ENCODE measurements around the gene RBM33. TPM values are rescaled to one million over a fixed set of nuclear protein-coding genes. Genes with fewer than 3 reads are reported as not detected.
"Not testable (repeated sequence)": the region's sequence is repeated elsewhere in the genome, so short reads cannot be mapped to it uniquely, and the experiment has no call there.

The RBM33 gene
- total and polyA plus RNA-seq, 2 of the 13 experiments (the other 11 are each of a cell fraction or from before 2014, with no cell fraction given) = 12.4 to 28.9 TPM

GRCh38 chr7:155685791-155686160, 41.3 kb downstream of the RBM33 start (continued):
- TF ChIP-seq POGK (CRISPR knock-in tag; conservative IDR thresholded peaks at IDR 0.05) (no peak), IRF9 (CRISPR knock-in tag; IDR thresholded peaks at IDR 0.05; ENCODE audit: borderline replicate concordance) (no peak), PLSCR1 (CRISPR knock-in tag; IDR thresholded peaks at IDR 0.05; ENCODE audit: borderline replicate concordance) (no peak), ZNF335 (CRISPR knock-in tag; IDR thresholded peaks at IDR 0.05) (no peak), GFI1 (CRISPR knock-in tag; IDR thresholded peaks at IDR 0.05; ENCODE audit: borderline replicate concordance) (no peak), ZNF503 (CRISPR knock-in tag; IDR thresholded peaks at IDR 0.05) (no peak), TFDP2 (CRISPR knock-in tag; IDR thresholded peaks at IDR 0.05) (no peak), RARG (CRISPR knock-in tag; IDR thresholded peaks at IDR 0.05; ENCODE audit: low read depth) (no peak), THAP11 (CRISPR knock-in tag; IDR thresholded peaks at IDR 0.05) (no peak)

GRCh38 chr7:155686620-155687324, 42.3 kb downstream of the RBM33 start:
- Histone ChIP-seq H4K20me1 (ENCODE audit: insufficient read depth, low read length) (peaks cover 16% of the 10 kb centered on the region), H3K79me2 (ENCODE audit: insufficient read depth, low read length) (peaks cover 60% of the 10 kb centered on the region), H3K4me1 (ENCODE audit: insufficient read depth, low read length) (peaks cover 49% of the 10 kb centered on the region), H3K36me3 (replicated peaks in 1 of 2; ENCODE audit: control insufficient read depth in 1 of 2, insufficient read depth in 2 of 2, low read length in 2 of 2) (peaks cover 7 to 26% of the 10 kb centered on the region in 2 experiments; a peak in 4 of 5 replicates)
- DNase-seq (ENCODE audit: low spot score); H2AFZ ChIP-seq (ENCODE audit: low read length); BruUV-seq (replicated peaks); intact Hi-C loops (cut with micrococcal nuclease; ENCODE audit: unreplicated experiment); H3K9ac ChIP-seq (ENCODE audit: insufficient read depth, low read depth, low read length); ATAC-seq; CTCF ChIA-PET (ENCODE audit: low intra/inter-chr PET ratio, low total read pairs); H3K4me2 ChIP-seq (ENCODE audit: low read depth, low read length); in situ Hi-C loops (cut with HindIII; ENCODE audit: extremely low pct_ligation_motif_present, low pct_unique_long_range_greater_than_20kb); H3K27ac ChIP-seq (ENCODE audit: extremely low read length, insufficient read depth, low read length); H3K27me3 ChIP-seq (ENCODE audit: control insufficient read depth in 1 of 2, insufficient read depth in 2 of 2, low read length in 2 of 2); FAIRE-seq; H3K4me3 ChIP-seq (replicated peaks in 1 of 3; ENCODE audit: insufficient read depth in 1 of 3, low read depth in 2 of 3, low read length in 3 of 3); H3K9me3 ChIP-seq (ENCODE audit: low read length); POLR2A ChIA-PET: not testable (repeated sequence)
- 50% methylated on average over 2 of the region's 2 CpGs for WGBS (ENCODE audit: low lambda C conversion rate)
